ENCODE data around the gene HDAC5.

- no peak for TF ChIP-seq EZH2phosphoT487 (IDR thresholded peaks at IDR 0.05; ENCODE audit: insufficient read depth, low read depth)
- no peak for TF ChIP-seq EZH2 (IDR thresholded peaks at IDR 0.05; ENCODE audit: insufficient read depth, poor library complexity, severe bottlenecking)
Measured at GRCh38 chr17:44078412-44078811, 45.0 kb downstream of the HDAC5 start.
